Measurements from ENCODE around the gene PITRM1. TPM values are rescaled to one million over a fixed set of nuclear protein-coding genes. Genes with fewer than 3 reads are reported as not detected.

PITRM1 gene
- total RNA-seq, 1 donor from 2014 or later: 110 TPM

- intact Hi-C loops (cut with DNase I): no loop called here
- DNase-seq (ENCODE audit: low spot score in 2 of 2): no peak
These were observed 36.2 kb upstream of the PITRM1 start for GRCh38 chr10:3208481-3209406.

GRCh38 chr10:3207351-3207750, 34.8 kb upstream of the PITRM1 start:
- H3K4me1 ChIP-seq: no peaks in the 10 kb centered on the region
- H3K9me3 ChIP-seq: no peaks in the 10 kb centered on the region
- no peak for TF ChIP-seq CTCF (IDR thresholded peaks at IDR 0.05)
- no peaks in the 10 kb centered on the region for H3K36me3 ChIP-seq
- no peak overlapping the region for H3K27ac ChIP-seq
- H3K27me3 ChIP-seq: no peaks in the 10 kb centered on the region
- intact Hi-C loops (cut with DNase I): no loop called here
- no peak for DNase-seq (ENCODE audit: low spot score in 2 of 2)
- no peak overlapping the region for H3K4me3 ChIP-seq

More at GRCh38 chr10:3208481-3209406, 36.2 kb upstream of the PITRM1 start:
- Histone ChIP-seq H3K27ac (no peak overlapping the region), H3K27me3 (no peaks in the 10 kb centered on the region), H3K9me3 (no peaks in the 10 kb centered on the region), H3K4me1 (no peaks in the 10 kb centered on the region), H3K36me3 (no peaks in the 10 kb centered on the region), H3K4me3 (no peak overlapping the region)
- no peak for TF ChIP-seq CTCF (IDR thresholded peaks at IDR 0.05)

GRCh38 chr10:3206511-3207157, 34.1 kb upstream of the PITRM1 start:
- Histone ChIP-seq H3K4me1 (no peaks in the 10 kb centered on the region), H3K4me3 (no peak overlapping the region), H3K27ac (no peak overlapping the region), H3K9me3 (no peaks in the 10 kb centered on the region), H3K36me3 (no peaks in the 10 kb centered on the region), H3K27me3 (no peaks in the 10 kb centered on the region)
- no peak for DNase-seq (ENCODE audit: low spot score in 2 of 2)
- intact Hi-C loops (cut with DNase I): no loop called here
- no peak for TF ChIP-seq CTCF (IDR thresholded peaks at IDR 0.05)

GRCh38 chr10:3203972-3204371, 31.4 kb upstream of the PITRM1 start:
- no peak overlapping the region for H3K27ac ChIP-seq
- no peaks in the 10 kb centered on the region for H3K36me3 ChIP-seq
- H3K9me3 ChIP-seq: no peaks in the 10 kb centered on the region
- H3K27me3 ChIP-seq: no peaks in the 10 kb centered on the region
- no peak for DNase-seq (ENCODE audit: low spot score in 2 of 2)
- no peak overlapping the region for H3K4me3 ChIP-seq
- H3K4me1 ChIP-seq: no peaks in the 10 kb centered on the region
- intact Hi-C loops (cut with DNase I): no loop called here
- no peak for TF ChIP-seq CTCF (IDR thresholded peaks at IDR 0.05)

- no peak for DNase-seq (ENCODE audit: low spot score in 2 of 2)
- Histone ChIP-seq H3K9me3 (no peaks in the 10 kb centered on the region), H3K4me1 (no peaks in the 10 kb centered on the region), H3K4me3 (no peak overlapping the region), H3K27ac (no peak overlapping the region), H3K36me3 (no peaks in the 10 kb centered on the region), H3K27me3 (no peaks in the 10 kb centered on the region)
- intact Hi-C loops (cut with DNase I): no loop called here
- TF ChIP-seq CTCF (IDR thresholded peaks at IDR 0.05): no peak
These were observed 30.6 kb upstream of the PITRM1 start for GRCh38 chr10:3203016-3203811.
